ENCODE results near the gene MAJIN.

DNA sequence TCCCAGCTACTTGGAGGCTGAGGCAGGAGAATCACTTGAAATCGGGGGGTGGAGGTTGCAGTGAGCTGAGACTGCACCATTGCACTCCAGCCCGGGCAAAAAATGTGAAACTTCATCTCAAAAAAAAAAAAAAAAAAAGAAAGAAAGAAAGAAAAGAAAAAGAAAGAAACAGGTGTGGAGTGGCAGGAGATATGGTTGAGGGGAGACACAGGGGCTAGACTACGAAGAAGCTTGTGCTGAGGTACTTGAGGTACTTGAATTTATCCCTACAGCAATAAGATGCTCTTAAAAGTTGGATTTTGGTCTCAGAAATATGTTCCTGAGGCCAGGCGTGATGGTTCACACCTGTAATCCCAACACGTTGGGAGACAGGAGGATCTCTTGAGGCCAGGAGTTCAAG is 2.2 kb upstream of the MAJIN start:
- TF ChIP-seq TP53 (CRISPR knock-in tag; IDR thresholded peaks at IDR 0.05) (no peak), SP1 (CRISPR knock-in tag; conservative IDR thresholded peaks at IDR 0.05) (no peak), CBFB (CRISPR knock-in tag; IDR thresholded peaks at IDR 0.05; ENCODE audit: low read depth) (no peak), FOXK1 (CRISPR knock-in tag; IDR thresholded peaks at IDR 0.05) (no peak), CREB1 (CRISPR knock-in tag; IDR thresholded peaks at IDR 0.05) (no peak), ELF4 (CRISPR knock-in tag; IDR thresholded peaks at IDR 0.05; ENCODE audit: low read depth) (no peak), NFATC4 (CRISPR knock-in tag; IDR thresholded peaks at IDR 0.05) (no peak)
- TF ChIP-seq, protein P1, sequence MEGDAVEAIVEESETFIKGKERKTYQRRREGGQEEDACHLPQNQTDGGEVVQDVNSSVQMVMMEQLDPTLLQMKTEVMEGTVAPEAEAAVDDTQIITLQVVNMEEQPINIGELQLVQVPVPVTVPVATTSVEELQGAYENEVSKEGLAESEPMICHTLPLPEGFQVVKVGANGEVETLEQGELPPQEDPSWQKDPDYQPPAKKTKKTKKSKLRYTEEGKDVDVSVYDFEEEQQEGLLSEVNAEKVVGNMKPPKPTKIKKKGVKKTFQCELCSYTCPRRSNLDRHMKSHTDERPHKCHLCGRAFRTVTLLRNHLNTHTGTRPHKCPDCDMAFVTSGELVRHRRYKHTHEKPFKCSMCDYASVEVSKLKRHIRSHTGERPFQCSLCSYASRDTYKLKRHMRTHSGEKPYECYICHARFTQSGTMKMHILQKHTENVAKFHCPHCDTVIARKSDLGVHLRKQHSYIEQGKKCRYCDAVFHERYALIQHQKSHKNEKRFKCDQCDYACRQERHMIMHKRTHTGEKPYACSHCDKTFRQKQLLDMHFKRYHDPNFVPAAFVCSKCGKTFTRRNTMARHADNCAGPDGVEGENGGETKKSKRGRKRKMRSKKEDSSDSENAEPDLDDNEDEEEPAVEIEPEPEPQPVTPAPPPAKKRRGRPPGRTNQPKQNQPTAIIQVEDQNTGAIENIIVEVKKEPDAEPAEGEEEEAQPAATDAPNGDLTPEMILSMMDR (IDR thresholded peaks at IDR 0.05): no peak
- TF ChIP-seq, protein P2, sequence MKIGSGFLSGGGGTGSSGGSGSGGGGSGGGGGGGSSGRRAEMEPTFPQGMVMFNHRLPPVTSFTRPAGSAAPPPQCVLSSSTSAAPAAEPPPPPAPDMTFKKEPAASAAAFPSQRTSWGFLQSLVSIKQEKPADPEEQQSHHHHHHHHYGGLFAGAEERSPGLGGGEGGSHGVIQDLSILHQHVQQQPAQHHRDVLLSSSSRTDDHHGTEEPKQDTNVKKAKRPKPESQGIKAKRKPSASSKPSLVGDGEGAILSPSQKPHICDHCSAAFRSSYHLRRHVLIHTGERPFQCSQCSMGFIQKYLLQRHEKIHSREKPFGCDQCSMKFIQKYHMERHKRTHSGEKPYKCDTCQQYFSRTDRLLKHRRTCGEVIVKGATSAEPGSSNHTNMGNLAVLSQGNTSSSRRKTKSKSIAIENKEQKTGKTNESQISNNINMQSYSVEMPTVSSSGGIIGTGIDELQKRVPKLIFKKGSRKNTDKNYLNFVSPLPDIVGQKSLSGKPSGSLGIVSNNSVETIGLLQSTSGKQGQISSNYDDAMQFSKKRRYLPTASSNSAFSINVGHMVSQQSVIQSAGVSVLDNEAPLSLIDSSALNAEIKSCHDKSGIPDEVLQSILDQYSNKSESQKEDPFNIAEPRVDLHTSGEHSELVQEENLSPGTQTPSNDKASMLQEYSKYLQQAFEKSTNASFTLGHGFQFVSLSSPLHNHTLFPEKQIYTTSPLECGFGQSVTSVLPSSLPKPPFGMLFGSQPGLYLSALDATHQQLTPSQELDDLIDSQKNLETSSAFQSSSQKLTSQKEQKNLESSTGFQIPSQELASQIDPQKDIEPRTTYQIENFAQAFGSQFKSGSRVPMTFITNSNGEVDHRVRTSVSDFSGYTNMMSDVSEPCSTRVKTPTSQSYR (CRISPR knock-in tag; IDR thresholded peaks at IDR 0.05): no peak
- TF ChIP-seq, protein P3, sequence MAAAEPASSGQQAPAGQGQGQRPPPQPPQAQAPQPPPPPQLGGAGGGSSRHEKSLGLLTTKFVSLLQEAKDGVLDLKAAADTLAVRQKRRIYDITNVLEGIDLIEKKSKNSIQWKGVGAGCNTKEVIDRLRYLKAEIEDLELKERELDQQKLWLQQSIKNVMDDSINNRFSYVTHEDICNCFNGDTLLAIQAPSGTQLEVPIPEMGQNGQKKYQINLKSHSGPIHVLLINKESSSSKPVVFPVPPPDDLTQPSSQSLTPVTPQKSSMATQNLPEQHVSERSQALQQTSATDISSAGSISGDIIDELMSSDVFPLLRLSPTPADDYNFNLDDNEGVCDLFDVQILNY (CRISPR knock-in tag; IDR thresholded peaks at IDR 0.05): no peak

All from WTC11 (cell line).